BJ (cell line): ENCODE results near the gene JMJD1C. TPM values are rescaled to one million over a fixed set of nuclear protein-coding genes. Genes with fewer than 3 reads are reported as not detected.

ENCODE experiments used
- CTCF ChIA-PET: fragments of 350-600 bp; formaldehyde crosslinking; extraction: SDS; loops from one replicate; lab custom pipeline; 2021; ENCODE audit warnings: antibody characterized with exemption, inconsistent platforms; lab: Yijun Ruan, JAX
- POLR2A ChIA-PET: fragments of 300-600 bp; sonication (Branson Sonifier 250); formaldehyde crosslinking; extraction: SDS; loops from one replicate; lab custom pipeline; 2021; ENCODE audit warnings: antibody characterized with exemption; lab: Charles Lee
- DNase-seq: peaks from one replicate; pipeline ENCODE4 v3.0.0-alpha.2; 2011; ENCODE audit warnings: low read depth
- H3K27me3 ChIP-seq: 2 replicates; pipeline ENCODE4 v1.6.0; 2011; ENCODE audit warnings: low read length; ENCODE audit not compliant: control insufficient read depth, insufficient read depth
- H3K36me3 ChIP-seq: 2 replicates; pipeline ENCODE4 v1.5.1; 2011; ENCODE audit warnings: low read length; ENCODE audit not compliant: control insufficient read depth, insufficient read depth
- H3K4me3 ChIP-seq: 2 replicates; pipeline ENCODE4 v1.5.1; 2011; ENCODE audit warnings: low read depth, mild to moderate bottlenecking, control low read depth, low read length
- polyA plus RNA-seq: library from polyadenylated mRNA; depleted of rRNA; stranded (reverse); fragments of >200 nt; gene quantifications from 2 replicates; pipeline ENCODE4 v1.2.3, GENCODE V29; 2011; rRNA removed
- small RNA-seq: library from RNA; depleted of rRNA; stranded (forward); fragments of <200 nt; gene quantifications from one replicate; pipeline ENCODE3, GENCODE V24; 2012; ENCODE audit warnings: low replicate concordance, low read depth; ENCODE audit not compliant: insufficient read length
- TF ChIP-seq, protein P1 (sequence below): IDR thresholded peaks from 2 replicates; pipeline ENCODE4 v1.5.1; 2011; ENCODE audit warnings: low read depth, mild to moderate bottlenecking, control low read depth, inconsistent platforms, low read length, moderate library complexity; ENCODE audit not compliant: insufficient read depth

Gene JMJD1C
- polyA plus RNA-seq, 1 experiment, result 14.2 TPM

GRCh38 chr10:63119041-63119440, 346.7 kb downstream of the JMJD1C start:
- no peaks in the 10 kb centered on the region for H3K36me3 ChIP-seq
- DNase-seq, result no peak
- ChIA-PET CTCF (no interaction called here), POLR2A (no interaction called here)
- TF ChIP-seq, protein P1, sequence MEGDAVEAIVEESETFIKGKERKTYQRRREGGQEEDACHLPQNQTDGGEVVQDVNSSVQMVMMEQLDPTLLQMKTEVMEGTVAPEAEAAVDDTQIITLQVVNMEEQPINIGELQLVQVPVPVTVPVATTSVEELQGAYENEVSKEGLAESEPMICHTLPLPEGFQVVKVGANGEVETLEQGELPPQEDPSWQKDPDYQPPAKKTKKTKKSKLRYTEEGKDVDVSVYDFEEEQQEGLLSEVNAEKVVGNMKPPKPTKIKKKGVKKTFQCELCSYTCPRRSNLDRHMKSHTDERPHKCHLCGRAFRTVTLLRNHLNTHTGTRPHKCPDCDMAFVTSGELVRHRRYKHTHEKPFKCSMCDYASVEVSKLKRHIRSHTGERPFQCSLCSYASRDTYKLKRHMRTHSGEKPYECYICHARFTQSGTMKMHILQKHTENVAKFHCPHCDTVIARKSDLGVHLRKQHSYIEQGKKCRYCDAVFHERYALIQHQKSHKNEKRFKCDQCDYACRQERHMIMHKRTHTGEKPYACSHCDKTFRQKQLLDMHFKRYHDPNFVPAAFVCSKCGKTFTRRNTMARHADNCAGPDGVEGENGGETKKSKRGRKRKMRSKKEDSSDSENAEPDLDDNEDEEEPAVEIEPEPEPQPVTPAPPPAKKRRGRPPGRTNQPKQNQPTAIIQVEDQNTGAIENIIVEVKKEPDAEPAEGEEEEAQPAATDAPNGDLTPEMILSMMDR, result no peak
- no peak overlapping the region for H3K4me3 ChIP-seq
- no peaks in the 10 kb centered on the region for H3K27me3 ChIP-seq

Small RNA genes lying within 50 kb of the gene (small RNA-seq; reads per million reads assigned to genes)
- not detected for gene AC022022.1
- 6.3 reads per million, percentile 68 among the genes with 10 or more reads in this experiment for gene MIR1296

Other genes with a start within 250 kb of the JMJD1C start
- 8.3 and 18.9 TPM in 2 replicates for gene REEP3, start 55.4 kb upstream of the JMJD1C start, polyA plus RNA-seq